Stomach smooth muscle (tissue), 2 donors: ENCODE data around the gene EAF1.

Source experiments
- H3K27ac ChIP-seq: one replicate; pipeline ENCODE4 v1.7.0; 2013; ENCODE audit warnings: mild to moderate bottlenecking, low read length, inconsistent platforms
- H3K27me3 ChIP-seq, 2 donors: one replicate each; pipeline ENCODE4 v1.7.0; 2013; ENCODE audit warnings: low read length in 2 of 2; ENCODE audit not compliant: insufficient read depth in 2 of 2, control insufficient read depth in 1 of 2
- H3K36me3 ChIP-seq, 2 donors: one replicate each; pipeline ENCODE4 v1.7.0; 2013; ENCODE audit warnings: low read length in 2 of 2; ENCODE audit not compliant: control insufficient read depth in 2 of 2, insufficient read depth in 2 of 2
- H3K4me1 ChIP-seq: one replicate; pipeline ENCODE4 v1.7.0; 2013; ENCODE audit warnings: low read length; ENCODE audit not compliant: control insufficient read depth, insufficient read depth
- H3K4me3 ChIP-seq, 2 donors: one replicate each; pipeline ENCODE4 v1.7.0; 2013; ENCODE audit warnings: low read length in 2 of 2
- H3K9ac ChIP-seq, 2 donors: one replicate each; pipeline ENCODE4 v1.7.0; 2013; ENCODE audit warnings: low read length in 2 of 2, mild to moderate bottlenecking in 1 of 2
- H3K9me3 ChIP-seq, 2 donors: one replicate each; pipeline ENCODE4 v1.7.0; 2013; ENCODE audit warnings: low read length in 2 of 2; ENCODE audit not compliant: control insufficient read depth in 2 of 2
- donor health status: healthy.
- donor health status: Pancreatic carcinoma.

The EAF1 gene

GRCh38 chr3:15433531-15433930, 6.1 kb downstream of the EAF1 start:
- no peak overlapping the region for H3K9ac ChIP-seq
- no peak overlapping the region for H3K4me3 ChIP-seq
- no peaks in the 10 kb centered on the region for H3K27me3 ChIP-seq
- H3K9me3 ChIP-seq: no peaks in the 10 kb centered on the region
- peaks cover 6% of the 10 kb centered on the region for H3K4me1 ChIP-seq
- H3K36me3 ChIP-seq: peaks cover 39% of the 10 kb centered on the region in 2 donors
- no peak overlapping the region for H3K27ac ChIP-seq

DNA sequence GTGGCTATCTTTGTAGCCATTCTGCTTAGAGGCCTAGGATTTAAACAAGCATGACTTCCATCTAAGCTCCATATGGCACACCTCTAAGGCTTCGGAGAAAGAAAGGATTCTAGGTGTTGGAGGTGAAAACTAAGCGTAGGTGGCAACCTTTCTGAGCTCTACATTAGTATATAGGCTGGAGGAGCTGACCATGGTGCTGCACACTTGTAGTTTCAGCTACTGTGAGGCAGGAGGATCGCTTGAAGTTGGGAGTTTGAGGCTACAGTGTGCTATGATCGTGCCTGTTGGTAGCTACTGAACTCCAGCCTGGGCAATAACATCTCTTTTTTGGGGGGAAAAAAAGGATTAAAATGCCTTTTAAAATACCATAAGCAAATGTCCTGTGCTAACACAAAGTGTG, 7.4 kb downstream of the EAF1 start:
- Histone ChIP-seq H3K27ac (no peak overlapping the region), H3K9me3 (no peaks in the 10 kb centered on the region), H3K9ac (no peak overlapping the region), H3K36me3 (peaks cover 44 to 49% of the 10 kb centered on the region in 2 donors), H3K4me3 (no peak overlapping the region), H3K27me3 (no peaks in the 10 kb centered on the region), H3K4me1 (no peaks in the 10 kb centered on the region)

GRCh38 chr3:15436246-15436645, 8.8 kb downstream of the EAF1 start:
- Histone ChIP-seq H3K9ac (no peak overlapping the region), H3K4me1 (no peaks in the 10 kb centered on the region), H3K36me3 (peaks cover 53 to 57% of the 10 kb centered on the region in 2 donors), H3K27me3 (no peaks in the 10 kb centered on the region), H3K9me3 (no peaks in the 10 kb centered on the region), H3K4me3 (no peak overlapping the region), H3K27ac (no peak overlapping the region)

DNA sequence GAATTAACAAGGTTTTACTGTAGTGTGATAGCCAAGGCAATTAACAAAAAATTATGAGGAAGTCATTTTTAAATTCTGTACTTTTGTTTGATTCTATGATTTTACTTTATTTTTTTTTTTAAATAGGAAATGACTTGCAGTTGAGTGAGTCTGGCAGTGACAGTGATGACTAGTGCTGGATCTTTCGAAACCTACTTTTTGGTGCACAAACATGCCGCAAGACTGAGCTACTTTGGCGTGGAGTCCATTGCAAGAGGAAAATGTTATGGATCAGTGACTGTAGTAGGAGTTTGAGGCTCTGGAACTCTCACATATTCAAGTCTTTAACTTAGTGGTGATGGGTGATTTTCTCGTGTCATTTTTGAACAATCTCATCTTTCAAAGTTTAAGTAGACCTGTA, 11.6 kb downstream of the EAF1 start:
- no peaks in the 10 kb centered on the region for H3K27me3 ChIP-seq
- no peaks in the 10 kb centered on the region for H3K9me3 ChIP-seq
- no peak overlapping the region for H3K27ac ChIP-seq
- no peak overlapping the region for H3K4me3 ChIP-seq
- H3K36me3 ChIP-seq: peaks cover 56 to 66% of the 10 kb centered on the region in 2 donors
- no peaks in the 10 kb centered on the region for H3K4me1 ChIP-seq
- H3K9ac ChIP-seq: no peak overlapping the region

GRCh38 chr3:15439476-15439875, 12.1 kb downstream of the EAF1 start:
- H3K9ac ChIP-seq: no peak overlapping the region
- H3K9me3 ChIP-seq: no peaks in the 10 kb centered on the region
- no peak overlapping the region for H3K27ac ChIP-seq
- H3K4me1 ChIP-seq: no peaks in the 10 kb centered on the region
- no peaks in the 10 kb centered on the region for H3K27me3 ChIP-seq
- H3K4me3 ChIP-seq: no peak overlapping the region
- peaks cover 52 to 65% of the 10 kb centered on the region in 2 donors for H3K36me3 ChIP-seq

DNA sequence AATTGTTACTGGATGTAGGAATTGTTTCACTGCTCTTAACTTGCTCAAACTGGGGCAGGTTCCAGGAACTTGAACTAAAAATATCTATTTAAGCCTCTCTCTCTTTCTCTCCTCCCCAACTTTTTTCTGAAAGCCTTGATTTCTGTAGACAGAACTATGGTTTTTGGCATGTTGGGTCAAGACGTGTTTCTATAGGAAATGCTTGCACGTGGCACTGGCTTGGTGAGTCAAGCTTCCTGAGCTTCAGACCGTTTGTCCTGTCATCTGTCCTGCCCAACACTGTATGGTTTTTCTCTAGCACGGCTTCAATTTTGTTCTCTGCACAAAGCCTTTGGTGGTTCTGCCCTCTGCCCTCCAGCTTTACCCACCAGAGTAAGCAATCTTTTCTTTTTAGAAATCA, 13.5 kb downstream of the EAF1 start:
- no peak overlapping the region for H3K27ac ChIP-seq
- H3K9me3 ChIP-seq: no peaks in the 10 kb centered on the region
- peaks cover 41 to 55% of the 10 kb centered on the region in 2 donors for H3K36me3 ChIP-seq
- H3K27me3 ChIP-seq: no peaks in the 10 kb centered on the region
- H3K4me3 ChIP-seq: no peak overlapping the region
- no peaks in the 10 kb centered on the region for H3K4me1 ChIP-seq
- H3K9ac ChIP-seq: no peak overlapping the region

DNA sequence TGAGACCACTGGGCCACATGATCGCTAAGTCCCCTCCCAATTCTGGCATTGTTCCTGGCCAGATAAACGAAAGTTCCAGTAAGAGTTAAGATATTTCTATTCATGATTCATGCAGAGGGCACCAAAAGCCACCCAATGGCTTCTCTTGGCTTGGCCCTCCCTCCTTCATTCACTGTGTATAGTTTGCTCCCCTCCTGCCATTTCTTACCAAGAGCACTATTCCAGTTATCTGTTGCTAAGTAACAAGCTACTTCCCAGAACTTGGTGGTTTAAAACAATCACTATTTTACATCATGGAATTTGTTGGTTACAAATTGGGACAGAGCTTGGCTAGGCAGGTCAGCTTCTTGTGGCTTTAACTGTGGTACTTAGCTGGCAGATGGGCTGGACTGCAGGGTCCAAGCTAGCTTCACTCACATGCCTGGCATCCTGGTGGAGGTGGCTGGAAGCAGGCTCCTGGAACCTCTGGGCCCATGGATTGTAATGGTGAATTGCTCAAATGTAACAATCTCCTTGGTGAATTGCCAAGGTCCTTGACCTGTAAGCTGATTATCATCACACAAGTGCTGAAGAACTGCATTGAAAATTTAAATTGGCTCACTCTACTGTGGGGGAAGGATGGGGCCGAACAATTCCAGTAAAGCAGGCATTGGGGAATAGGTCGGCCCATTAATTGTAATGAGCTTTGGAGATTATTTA, 16.6 kb downstream of the EAF1 start:
- no peak overlapping the region for H3K4me3 ChIP-seq

GRCh38 chr3:15449489-15450224, 22.3 kb downstream of the EAF1 start:
- no peaks in the 10 kb centered on the region for H3K4me1 ChIP-seq
- no peaks in the 10 kb centered on the region for H3K9me3 ChIP-seq
- H3K27ac ChIP-seq: no peak overlapping the region
- no peak overlapping the region for H3K4me3 ChIP-seq
- peaks cover 6 to 11% of the 10 kb centered on the region in 2 donors for H3K36me3 ChIP-seq
- no peaks in the 10 kb centered on the region for H3K27me3 ChIP-seq
- no peak overlapping the region for H3K9ac ChIP-seq

More for the DNA sequence above, 16.6 kb downstream of the EAF1 start:
- no peak overlapping the region for H3K27ac ChIP-seq
- no peaks in the 10 kb centered on the region for H3K4me1 ChIP-seq
- H3K36me3 ChIP-seq: peaks cover 28 to 42% of the 10 kb centered on the region in 2 donors
- no peaks in the 10 kb centered on the region for H3K27me3 ChIP-seq
- no peaks in the 10 kb centered on the region for H3K9me3 ChIP-seq
- no peak overlapping the region for H3K9ac ChIP-seq

- Histone ChIP-seq H3K27ac (no peak overlapping the region), H3K36me3 (peaks cover 6 to 11% of the 10 kb centered on the region in 2 donors), H3K4me3 (no peak overlapping the region), H3K4me1 (no peaks in the 10 kb centered on the region), H3K9ac (no peak overlapping the region), H3K27me3 (no peaks in the 10 kb centered on the region), H3K9me3 (no peaks in the 10 kb centered on the region)
These were observed 23.2 kb downstream of the EAF1 start for GRCh38 chr3:15450438-15451215.

GRCh38 chr3:15451216-15452113, 24.1 kb downstream of the EAF1 start:
- Histone ChIP-seq H3K36me3 (peaks cover 6 to 11% of the 10 kb centered on the region in 2 donors), H3K4me1 (no peaks in the 10 kb centered on the region), H3K9ac (no peak overlapping the region), H3K4me3 (no peak overlapping the region), H3K27me3 (no peaks in the 10 kb centered on the region), H3K9me3 (no peaks in the 10 kb centered on the region), H3K27ac (no peak overlapping the region)
